ENCODE results near the gene DLGAP1.
"Not testable (repeated sequence)": the region's sequence is repeated elsewhere in the genome, so short reads cannot be mapped to it uniquely, and the experiment has no call there.

Gene DLGAP1

DNA sequence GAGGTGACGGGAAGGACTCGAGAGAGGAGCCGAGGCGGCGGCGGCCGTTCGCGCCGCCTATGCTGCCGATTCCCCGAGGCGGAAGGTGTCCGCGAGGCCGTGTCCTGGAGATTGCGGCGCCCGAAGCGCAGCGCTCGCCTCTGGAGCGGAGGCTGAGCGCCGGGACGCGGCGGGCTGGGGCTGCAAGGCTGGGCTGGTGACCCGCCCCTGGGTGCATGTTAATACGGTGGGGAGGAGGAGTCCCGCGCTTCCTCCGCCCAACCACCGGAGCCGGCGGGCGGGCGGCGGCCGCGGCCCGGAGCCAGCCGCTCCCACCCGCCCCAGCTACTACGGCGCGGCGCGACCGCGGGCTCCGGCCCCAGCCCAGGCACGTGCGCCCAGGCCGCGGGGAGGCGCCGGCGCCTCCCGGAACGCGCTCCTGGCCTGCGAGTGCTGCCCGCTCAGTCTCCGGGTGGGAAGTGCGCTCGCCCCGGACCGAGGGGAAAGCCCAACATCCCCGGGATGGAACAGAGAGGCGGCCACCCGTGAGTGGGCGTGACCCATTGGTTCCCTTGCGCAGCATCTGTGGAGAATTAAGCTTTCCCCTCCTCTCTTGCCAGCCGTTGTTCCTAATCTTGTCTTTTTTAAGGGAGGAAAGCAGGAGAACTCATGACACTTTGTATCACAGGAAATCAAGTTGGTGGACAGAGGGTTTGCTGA is at the start of gene DLGAP1:
Gene DLGAP1 (minus strand): TSS at position 195 of the 699 bp plus-strand sequence.
- DNase-seq (ENCODE audit: low spot score) = no peak

DNA sequence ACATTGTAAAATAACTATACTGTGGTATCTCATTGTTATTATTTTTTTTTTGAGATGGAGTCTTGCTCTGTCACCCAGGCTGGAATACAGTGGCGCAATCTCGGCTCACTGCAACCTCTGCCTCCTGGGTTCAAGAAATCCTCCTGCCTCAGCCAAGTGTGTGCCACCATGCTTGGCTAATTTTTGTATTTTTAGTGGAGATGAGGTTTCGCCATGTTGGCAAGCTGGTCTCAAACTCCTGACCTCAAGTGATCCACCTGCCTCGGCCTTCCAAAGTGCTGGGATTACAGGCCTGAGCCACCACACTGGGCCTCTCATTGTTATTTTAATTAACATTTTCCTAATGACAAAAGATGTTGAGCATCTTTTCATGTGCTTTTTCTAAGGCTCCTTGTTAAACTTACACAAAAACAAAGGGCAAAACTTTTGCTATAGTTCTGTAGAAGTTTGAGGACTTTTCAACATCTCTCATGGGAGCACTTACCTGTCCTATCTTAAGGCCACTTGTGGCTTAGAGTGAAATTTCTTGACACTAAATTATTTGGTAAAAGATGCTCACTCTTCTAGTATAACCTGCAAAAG is 39.7 kb upstream of the DLGAP1 start:
- DNase-seq (ENCODE audit: low spot score) = not testable (repeated sequence)

DNA sequence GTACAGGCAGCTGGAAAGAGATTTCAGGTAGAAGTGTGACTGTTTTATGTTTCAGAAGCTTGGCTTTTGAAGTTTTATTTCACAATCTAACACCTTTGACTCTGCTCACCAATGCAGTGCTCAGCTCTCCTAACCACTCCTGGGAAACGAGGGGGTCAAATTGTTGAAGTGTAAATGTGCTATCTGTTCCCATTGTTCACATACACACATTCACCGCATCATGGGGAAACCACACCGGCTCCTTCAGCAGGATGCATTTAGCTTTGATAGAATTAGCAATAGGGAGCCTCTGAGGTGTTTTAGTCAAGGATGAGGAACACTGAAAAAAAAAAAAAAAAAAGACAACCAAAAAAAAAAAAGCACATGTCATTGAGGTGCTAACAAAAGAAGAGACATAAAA is 13.4 kb upstream of the DLGAP1 start:
- DNase-seq (ENCODE audit: low spot score) = no peak

DNA sequence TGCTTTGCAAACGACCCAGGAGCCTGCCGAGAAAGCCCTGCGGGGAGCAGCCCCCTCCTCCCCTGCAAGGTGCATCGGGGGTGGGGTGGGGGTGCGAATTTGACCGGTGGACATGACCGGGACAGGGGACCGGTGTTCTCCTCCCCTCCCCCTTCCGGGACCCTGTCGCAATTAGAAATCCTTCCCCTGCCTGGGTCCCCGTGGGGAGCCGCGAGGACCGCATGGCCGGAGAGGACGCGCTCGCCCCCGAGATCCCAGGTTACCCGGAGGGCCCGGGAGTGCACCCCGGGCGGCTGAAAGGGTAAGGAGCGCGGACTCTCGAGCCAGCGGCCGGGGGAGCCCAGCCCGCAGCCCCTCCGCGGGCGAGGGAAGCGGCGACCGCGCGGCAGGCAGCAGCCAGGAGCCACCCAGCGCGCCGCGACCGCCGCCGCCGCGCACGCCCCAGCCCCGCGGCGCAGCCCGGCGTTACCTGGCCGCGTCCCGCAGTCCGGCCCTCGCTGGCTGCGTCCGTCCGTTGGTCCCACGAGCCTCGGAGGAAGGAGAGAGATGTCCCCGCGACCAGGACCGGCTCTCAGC is 482 bp downstream of the DLGAP1 start:
- DNase-seq (ENCODE audit: low spot score) = no peak

DNA sequence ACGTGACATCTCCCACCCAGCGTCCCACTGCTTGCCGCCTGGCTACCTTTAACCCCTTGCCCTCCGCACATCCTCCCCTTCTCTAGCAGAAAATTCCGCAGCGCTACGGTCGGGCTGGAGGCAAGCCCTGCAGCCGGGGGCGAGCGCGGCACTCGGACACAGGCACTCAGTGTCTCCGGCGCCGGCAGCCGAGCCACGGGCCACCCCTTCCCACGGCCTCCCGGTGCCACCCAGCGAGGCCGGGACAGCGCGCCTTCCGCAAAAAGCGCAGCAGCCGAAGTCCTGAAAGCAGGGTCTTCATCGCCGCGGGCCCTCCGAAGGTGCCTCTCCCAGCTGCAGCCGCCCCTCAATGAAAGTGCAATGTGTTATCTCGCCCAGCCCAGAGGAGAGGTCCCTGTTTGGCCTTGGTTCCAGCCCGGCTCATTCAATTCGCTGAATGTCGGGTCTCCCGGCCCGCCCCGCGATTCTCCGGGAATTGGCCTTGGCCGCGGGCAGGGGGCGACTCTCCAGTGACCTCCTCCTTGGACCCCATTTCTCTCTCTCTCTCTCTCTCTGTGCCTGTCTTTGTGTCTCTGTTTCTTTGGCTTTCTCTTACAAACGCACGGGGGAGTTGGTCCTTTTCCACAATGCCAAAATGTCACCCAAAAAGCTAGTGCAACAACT is 1.1 kb downstream of the DLGAP1 start:
- no peak for DNase-seq (ENCODE audit: low spot score)

DNA sequence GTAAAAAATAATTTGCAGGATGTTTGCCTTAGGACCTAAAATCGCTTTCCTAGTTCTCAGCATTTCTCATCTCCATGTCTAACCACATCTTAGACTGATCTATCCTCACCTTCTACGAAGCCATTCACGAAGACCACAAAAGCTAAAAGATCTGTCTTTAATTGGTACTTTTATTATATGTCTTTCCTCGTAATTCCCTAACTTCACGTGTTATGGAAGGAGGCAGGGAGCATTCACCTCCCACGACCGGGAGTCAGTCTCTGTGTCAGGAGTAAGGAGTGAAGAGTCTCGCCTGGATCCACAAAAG is 1.6 kb downstream of the DLGAP1 start:
- DNase-seq (ENCODE audit: low spot score) = no peak

DNA sequence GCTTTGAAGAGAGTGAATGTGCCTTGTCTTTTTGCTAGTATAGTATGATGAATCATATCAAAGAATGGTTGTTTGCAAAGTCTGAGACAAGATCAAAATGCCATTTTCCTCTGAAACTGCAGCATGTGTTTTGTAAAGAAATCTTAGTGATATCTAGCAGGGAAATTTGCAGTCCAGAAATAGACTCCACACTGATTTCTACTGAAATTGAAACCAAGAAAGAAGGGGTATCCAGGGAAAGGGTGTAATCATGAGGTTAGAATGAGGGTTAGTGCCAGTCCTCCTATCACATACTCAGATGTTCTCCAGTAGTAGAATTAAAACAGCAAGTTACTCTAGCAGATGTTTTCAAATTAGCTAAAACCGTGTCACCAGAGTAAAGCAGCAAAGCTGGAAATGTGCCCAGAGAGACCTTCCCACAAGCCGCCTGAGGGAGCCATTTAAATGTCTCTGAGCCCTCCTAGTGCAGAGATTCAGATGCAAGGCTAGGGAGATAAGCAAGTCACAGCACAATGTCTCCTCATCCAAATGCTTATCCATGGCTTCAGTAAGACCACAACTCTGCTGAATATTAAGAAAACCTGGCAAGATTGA is 4.9 kb downstream of the DLGAP1 start:
- no peak for DNase-seq (ENCODE audit: low spot score)

DNA sequence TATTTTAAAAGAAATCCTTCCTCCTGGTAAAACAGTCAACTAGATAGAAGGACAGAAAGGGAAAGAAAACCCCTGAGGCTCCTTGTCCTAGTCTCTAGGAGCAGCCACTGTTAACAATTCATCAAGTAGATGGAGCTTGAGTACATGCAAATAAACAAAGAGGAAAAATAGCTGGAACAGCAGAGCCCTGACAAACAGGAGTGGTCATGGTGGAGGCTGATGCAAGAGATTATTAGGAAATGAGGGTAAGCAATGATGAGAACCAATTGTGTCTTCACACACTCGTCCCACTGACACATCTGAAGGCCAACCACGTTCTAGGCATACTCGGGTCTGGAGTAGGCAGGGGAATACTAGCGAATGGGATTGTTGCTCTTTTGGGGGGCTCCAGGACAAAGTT is 9.2 kb downstream of the DLGAP1 start:
- DNase-seq (ENCODE audit: low spot score) = no peak

DNA sequence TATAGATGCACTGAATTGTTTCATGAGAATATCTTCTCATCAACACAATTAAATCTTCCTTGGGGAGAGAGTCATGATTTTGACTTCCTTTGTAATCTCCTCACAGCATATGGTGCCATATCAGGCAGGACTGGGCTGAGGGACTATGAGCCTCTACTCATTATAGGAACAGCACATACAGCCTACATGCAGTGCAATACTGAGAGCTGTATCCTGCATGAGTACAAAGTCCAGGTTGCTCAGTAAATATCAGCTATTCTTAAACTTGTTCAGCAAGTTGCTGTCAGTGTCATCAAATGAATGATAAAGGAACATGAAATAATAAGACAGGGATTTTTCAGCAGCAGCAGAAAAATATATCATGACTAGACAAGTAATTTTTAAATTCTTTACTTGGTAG is 10.8 kb downstream of the DLGAP1 start:
- DNase-seq (ENCODE audit: low spot score) = no peak

DNA sequence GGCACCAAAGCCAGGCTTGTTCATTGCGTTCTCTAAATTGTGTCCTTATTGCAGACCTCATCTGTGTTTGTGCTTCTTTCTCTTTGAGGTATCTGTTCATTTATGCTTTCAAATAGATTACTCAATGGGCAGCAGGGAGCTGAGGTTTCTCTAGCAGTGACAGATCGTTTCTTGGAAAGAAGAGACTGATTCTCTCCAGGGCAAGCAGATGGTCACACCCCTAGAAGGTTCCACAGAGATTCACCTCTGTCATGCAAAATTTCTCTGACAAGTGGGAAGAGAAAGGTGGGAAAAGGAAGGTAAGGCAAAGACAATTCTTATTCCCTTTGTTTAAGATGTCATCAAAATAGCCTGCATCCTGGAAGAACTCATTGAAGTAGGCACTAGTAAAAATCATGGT is 14.0 kb downstream of the DLGAP1 start:
- DNase-seq (ENCODE audit: low spot score) = no peak

DNA sequence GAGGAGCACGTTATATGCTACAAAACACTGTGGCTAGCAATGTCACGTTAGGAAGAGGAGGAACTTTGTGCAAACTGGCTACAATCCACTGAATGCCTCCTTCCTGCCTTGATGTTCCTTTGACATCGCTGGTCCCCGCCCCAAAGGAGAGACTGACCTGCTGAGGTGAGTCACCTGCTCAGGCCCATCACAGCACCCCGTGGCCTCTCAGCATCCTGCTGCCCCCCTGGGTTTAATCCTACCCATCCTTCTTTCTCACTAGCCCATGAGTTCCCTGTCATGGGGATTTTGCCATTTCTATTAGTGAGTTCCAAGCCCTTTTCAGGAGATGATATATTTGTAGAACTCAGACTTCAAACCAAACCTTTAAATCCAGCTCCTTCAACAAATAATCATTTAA is 16.2 kb downstream of the DLGAP1 start:
- no peak for DNase-seq (ENCODE audit: low spot score)

DNA sequence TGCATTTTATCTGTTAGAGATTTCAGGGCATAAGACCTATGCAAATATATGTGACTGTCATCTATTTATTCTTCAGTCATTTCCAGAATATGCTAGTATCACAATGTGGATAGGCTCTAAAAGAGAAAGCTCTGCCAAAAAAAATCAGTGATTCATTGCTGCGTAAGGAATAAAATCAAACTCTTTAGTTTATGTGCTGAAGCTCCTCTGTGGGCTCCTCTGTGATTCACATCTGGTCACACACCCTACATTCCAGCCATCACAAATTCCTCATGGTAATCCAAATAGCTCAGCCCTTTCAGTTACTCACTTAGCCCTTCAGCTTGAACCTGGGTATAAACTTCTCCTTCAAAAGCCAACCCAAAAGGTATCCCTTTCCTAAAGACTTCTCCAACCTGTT is 21.4 kb downstream of the DLGAP1 start:
- DNase-seq (ENCODE audit: low spot score) = no peak

DNA sequence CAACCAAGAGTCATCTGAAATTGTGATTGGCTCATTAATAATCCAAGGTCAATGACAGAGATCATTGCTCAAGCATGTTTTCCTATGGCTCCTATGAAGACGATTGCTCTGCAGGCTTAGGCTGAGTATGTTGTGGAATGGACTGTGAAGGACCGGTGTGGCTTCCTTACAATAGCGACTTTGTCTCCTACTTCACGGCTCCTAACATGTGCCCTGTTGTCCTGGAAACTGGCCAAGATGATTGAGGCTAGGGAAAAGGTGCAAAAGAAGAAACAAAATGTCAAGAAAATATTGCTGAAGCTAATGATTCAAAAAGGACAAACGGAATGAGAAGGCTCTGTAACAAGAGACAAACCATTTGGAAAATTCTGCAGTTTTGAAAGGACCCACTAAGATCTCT is 24.3 kb downstream of the DLGAP1 start:
- no peak for DNase-seq (ENCODE audit: low spot score)

DNA sequence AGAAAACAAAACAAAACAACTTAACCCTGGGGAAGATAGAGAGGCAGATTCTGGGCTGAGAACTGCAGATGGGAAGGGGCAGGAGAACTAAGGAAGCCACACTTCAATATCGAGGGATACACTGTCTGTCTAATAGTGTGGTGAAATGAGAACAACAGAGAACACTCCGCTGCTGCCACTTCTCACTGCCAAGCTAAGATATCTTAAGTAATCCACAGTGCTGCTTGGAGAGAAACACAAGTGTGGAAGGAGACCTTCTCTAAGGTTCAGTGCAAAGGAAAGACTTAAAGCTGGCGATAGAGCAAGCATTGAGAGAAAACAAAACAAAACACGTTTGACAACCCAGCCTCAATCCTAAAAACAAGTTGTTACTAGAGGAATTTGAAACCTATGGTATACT is 37.4 kb downstream of the DLGAP1 start:
- DNase-seq (ENCODE audit: low spot score) = no peak

DNA sequence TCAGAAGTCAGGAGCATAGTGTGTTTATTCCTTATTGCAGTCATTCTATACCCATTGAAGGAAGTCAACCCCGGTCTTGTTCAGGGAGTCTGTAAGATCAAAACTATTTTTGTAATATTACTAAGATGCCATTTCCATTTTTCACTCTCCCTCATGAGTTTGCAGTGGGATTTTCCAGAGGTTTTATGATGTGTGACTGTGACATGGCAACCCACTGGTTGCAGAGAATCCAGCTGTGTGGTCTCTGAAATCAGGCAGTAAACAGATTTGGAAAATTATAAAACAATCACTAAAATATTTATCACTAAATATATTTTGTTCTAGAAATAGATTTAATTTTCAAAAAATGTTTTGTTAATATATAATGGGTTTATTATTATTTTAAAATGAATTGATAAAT is 38.1 kb downstream of the DLGAP1 start:
- no peak for DNase-seq (ENCODE audit: low spot score)

DNA sequence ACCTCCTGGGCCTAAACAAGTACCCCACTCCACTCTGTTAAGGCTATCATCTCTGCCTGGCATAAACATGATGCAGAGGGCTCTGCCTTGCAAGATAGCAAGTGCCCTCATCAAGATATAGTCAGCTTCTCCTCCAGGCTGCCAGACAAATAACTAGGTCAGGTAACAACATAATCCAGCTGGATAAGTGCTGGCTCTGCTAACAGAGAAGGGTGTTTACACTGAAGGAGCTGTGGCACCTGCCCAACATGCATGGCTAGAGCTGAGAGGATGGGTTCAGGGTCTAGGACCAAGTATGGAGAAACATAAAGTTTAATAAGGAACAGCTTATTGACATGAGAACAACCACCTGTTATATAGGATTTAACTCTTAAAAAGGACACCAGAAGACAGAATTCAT is 42.8 kb downstream of the DLGAP1 start:
- no peak for DNase-seq (ENCODE audit: low spot score)

DNA sequence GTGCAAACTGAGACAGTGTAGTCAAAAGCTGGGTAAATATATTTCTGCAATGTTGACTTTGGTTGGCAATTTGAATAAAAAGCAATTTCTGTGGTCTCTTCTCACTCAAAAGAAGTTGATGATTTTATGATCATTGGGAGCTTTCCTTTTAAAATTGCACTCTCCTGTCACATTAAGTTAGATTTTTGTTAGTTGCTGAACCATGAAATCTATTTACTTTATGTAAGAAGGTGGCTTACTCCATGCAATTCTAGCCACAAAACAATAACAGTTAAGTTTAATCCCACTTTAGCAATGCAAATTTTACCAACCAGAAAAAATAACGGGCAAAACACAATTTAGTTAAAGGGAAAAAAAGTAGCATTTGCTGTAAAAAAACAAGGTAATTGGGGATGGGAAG is 48.3 kb downstream of the DLGAP1 start:
- DNase-seq (ENCODE audit: low spot score) = no peak

DNA sequence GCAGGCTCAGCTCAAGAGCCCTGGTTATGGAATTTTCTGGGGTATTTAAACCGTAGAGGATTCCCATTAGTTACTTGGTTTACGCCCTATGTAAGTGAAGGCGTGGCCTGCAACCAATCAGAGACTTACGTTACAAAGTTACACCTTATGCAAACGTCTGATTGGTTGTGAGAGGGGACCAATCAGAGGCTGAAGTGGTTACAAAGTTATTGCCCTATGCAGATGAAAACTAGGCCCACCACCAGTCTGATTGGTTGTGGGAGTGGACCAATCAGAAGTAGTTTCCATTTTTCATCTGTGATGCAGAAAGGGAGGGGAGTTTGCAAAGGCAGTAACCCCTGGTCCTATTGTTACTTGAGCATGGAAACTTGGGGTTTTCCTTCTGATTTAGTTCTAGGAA is 49.1 kb downstream of the DLGAP1 start:
- no peak for DNase-seq (ENCODE audit: low spot score)

DNA sequence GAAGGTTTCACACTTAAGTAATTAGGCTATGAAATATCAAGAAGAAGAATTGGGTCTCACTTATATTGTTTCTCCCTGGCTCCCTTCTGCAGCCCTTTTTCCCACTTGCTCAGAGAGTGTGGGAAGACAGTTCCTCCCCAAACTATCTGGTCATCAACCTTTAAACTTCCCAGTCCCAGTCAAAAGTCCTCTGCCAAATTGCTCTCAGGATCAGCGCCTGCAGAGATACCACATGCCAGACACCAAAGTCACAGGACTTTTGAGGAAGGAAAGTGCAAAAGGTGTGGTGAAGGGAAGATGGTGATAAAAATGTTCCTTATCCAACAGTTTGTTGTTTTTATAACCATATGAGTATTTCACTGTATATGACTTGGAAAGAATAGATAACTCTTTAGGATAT is 51.3 kb downstream of the DLGAP1 start:
- no peak for DNase-seq (ENCODE audit: low spot score)

DNA sequence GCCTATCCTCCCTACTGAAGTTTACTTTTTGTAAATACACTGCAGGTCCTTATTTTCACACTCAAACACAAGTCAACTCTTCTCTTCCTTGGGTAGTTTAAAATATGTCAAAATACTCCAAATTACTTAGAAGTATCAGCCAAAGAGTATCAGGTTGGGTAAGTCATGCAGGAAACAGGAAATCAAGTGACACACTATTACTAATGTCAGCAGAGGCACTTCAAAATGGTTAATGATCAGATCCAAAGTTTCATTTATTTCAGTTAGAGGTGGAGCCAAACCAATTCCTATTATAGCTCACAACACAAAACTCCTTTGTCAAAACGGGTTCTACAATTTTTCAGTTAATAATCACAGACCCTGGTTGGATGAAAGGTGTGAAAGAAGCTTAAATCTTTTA is 54.2 kb downstream of the DLGAP1 start:
- no peak for DNase-seq (ENCODE audit: low spot score)

DNA sequence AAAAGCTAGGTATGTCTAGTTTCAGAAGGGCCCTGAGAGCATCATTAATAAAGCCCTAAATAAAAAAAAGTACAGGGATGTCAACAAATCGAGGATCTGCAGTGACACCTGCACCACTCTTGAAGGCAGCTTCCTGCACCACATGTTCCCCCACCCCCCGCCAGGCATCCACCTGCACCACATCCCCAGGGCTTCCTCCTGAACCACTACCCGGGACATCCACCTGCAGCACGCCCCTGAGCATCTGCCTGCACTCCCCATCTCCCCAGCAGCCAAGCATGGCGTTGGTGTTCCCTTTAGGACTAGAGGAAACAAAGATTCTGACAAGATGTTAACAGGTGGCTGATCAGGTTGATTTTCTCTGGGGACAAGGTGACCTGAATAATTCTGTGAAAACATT is 55.2 kb downstream of the DLGAP1 start:
- no peak for DNase-seq (ENCODE audit: low spot score)

DNA sequence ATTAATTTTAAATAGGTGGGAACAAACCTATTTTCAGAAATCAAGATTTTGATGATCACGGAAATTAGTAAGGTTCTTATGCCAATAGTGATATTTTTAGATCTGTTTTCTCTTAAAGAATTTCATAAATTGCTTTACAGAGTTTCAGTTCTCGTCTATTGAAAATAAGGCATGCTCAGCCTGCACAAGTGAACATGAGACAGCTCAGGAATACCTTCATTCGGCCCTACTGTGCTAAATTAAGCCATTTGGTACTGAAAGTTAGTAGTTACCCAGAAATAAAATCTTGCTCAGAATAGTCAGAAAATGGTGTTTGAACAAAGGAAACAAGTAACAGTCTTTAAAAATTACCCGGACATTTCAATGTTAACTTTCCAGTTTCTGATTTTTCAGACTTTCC is 60.4 kb downstream of the DLGAP1 start:
- no peak for DNase-seq (ENCODE audit: low spot score)

DNA sequence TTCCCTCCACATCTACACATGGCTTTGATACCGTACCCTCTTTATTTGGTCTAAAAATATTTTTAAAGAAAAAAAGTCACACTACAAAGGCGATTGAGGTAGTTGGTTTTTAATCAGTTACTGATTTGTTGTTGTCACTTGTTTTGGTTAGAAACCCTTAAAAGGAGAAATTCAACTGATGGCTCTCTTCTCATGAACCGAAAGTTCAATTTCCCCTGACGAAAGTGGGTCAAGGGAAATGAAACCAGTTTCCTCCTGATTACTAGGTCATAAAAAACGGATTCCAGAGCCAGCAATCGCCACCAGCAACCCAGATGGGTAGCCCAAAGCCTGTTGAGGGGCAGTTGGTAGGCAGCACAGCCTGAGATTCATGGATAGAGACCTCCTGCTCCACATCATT is 63.2 kb downstream of the DLGAP1 start:
- DNase-seq (ENCODE audit: low spot score) = no peak

Data from CD4-positive, alpha-beta T cell treated with Interleukin-2 at 100 ng/mL for 4 hours (primary cell).